NCI-H2107 (cell line): ENCODE results near the gene ATP2C2.
"Not testable (repeated sequence)": the region's sequence is repeated elsewhere in the genome, so short reads cannot be mapped to it uniquely, and the experiment has no call there.

ENCODE experiments used
- DNase-seq: peaks from one replicate; lab custom pipeline; 2025; lab: John Stamatoyannopoulos, UW

Gene ATP2C2

GRCh38 chr16:84367750-84368307 is 509 bp upstream of the ATP2C2 start:
- DNase-seq: no peak

GRCh38 chr16:84369105-84369504 is 767 bp downstream of the ATP2C2 start:
- no peak for DNase-seq

- no peak for DNase-seq
These were observed 1.7 kb downstream of the ATP2C2 start for GRCh38 chr16:84369938-84370627.

GRCh38 chr16:84370723-84371552 is 2.6 kb downstream of the ATP2C2 start:
- DNase-seq: no peak

GRCh38 chr16:84371553-84371865 is 3.2 kb downstream of the ATP2C2 start:
- no peak for DNase-seq

GRCh38 chr16:84373907-84374489 is 5.7 kb downstream of the ATP2C2 start:
- DNase-seq: no peak

- DNase-seq: no peak
These were observed 9.8 kb downstream of the ATP2C2 start for GRCh38 chr16:84378099-84378498.

- no peak for DNase-seq
These were observed 10.2 kb downstream of the ATP2C2 start for GRCh38 chr16:84378567-84378966.

- DNase-seq: no peak
These were observed 10.8 kb downstream of the ATP2C2 start for GRCh38 chr16:84379008-84379708.

GRCh38 chr16:84379709-84380362 is 11.5 kb downstream of the ATP2C2 start:
- DNase-seq: no peak

GRCh38 chr16:84380405-84380804 is 12.1 kb downstream of the ATP2C2 start:
- DNase-seq: no peak

- no peak for DNase-seq
These were observed 14.1 kb downstream of the ATP2C2 start for GRCh38 chr16:84382396-84382795.

- DNase-seq: no peak
These were observed 14.8 kb downstream of the ATP2C2 start for GRCh38 chr16:84383106-84383505.

GRCh38 chr16:84386047-84386446 is 17.7 kb downstream of the ATP2C2 start:
- DNase-seq: no peak

GRCh38 chr16:84387021-84387420 is 18.7 kb downstream of the ATP2C2 start:
- no peak for DNase-seq

- no peak for DNase-seq
These were observed 21.9 kb downstream of the ATP2C2 start for GRCh38 chr16:84390131-84390785.

- DNase-seq: no peak
These were observed 23.1 kb downstream of the ATP2C2 start for GRCh38 chr16:84391151-84392030.

- DNase-seq: no peak
These were observed 23.7 kb downstream of the ATP2C2 start for GRCh38 chr16:84392031-84392360.

GRCh38 chr16:84396082-84396481 is 27.7 kb downstream of the ATP2C2 start:
- DNase-seq: not testable (repeated sequence)

GRCh38 chr16:84396537-84397008 is 28.2 kb downstream of the ATP2C2 start:
- DNase-seq: no peak
